Measurements from ENCODE around the gene RASGRP3.

The RASGRP3 gene

GRCh38 chr2:33494877-33495641 lies 18.6 kb downstream of the RASGRP3 start:
- DNase-seq, result no peak

- no peak for DNase-seq
Measured at GRCh38 chr2:33495683-33496082, 19.2 kb downstream of the RASGRP3 start.

GRCh38 chr2:33496150-33496549 lies 19.7 kb downstream of the RASGRP3 start:
- no peak for DNase-seq

- DNase-seq, result no peak
Measured at GRCh38 chr2:33496726-33497125, 20.3 kb downstream of the RASGRP3 start.

- no peak for DNase-seq
Measured at GRCh38 chr2:33497221-33497650, 20.8 kb downstream of the RASGRP3 start.

GRCh38 chr2:33498291-33498956 lies 22.0 kb downstream of the RASGRP3 start:
- DNase-seq, result no peak

GRCh38 chr2:33500177-33500576 lies 23.7 kb downstream of the RASGRP3 start:
- no peak for DNase-seq

GRCh38 chr2:33502025-33502424 lies 25.6 kb downstream of the RASGRP3 start:
- DNase-seq, result no peak

- DNase-seq, result no peak
Measured at GRCh38 chr2:33503002-33503401, 26.6 kb downstream of the RASGRP3 start.

GRCh38 chr2:33505966-33506365 lies 29.5 kb downstream of the RASGRP3 start:
- DNase-seq, result no peak

GRCh38 chr2:33509908-33510585 lies 33.6 kb downstream of the RASGRP3 start:
- DNase-seq, result no peak

GRCh38 chr2:33510586-33510968 lies 34.1 kb downstream of the RASGRP3 start:
- no peak for DNase-seq

- DNase-seq, result no peak
Measured at GRCh38 chr2:33511141-33511540, 34.7 kb downstream of the RASGRP3 start.

- DNase-seq, result no peak
Measured at GRCh38 chr2:33512112-33512511, 35.7 kb downstream of the RASGRP3 start.

- DNase-seq, result no peak
Measured at GRCh38 chr2:33513480-33513879, 37.0 kb downstream of the RASGRP3 start.

- no peak for DNase-seq
Measured at GRCh38 chr2:33516456-33516995, 40.1 kb downstream of the RASGRP3 start.

GRCh38 chr2:33518200-33518599 lies 41.8 kb downstream of the RASGRP3 start:
- no peak for DNase-seq

GRCh38 chr2:33518929-33519328 lies 42.5 kb downstream of the RASGRP3 start:
- DNase-seq, result no peak

- no peak for DNase-seq
Measured at GRCh38 chr2:33521791-33522281, 45.4 kb downstream of the RASGRP3 start.

- DNase-seq, result no peak
Measured at GRCh38 chr2:33522576-33522975, 46.1 kb downstream of the RASGRP3 start.

GRCh38 chr2:33525666-33526065 lies 49.2 kb downstream of the RASGRP3 start:
- DNase-seq, result no peak

- DNase-seq, result no peak
Measured at GRCh38 chr2:33526132-33526531, 49.7 kb downstream of the RASGRP3 start.

GRCh38 chr2:33526921-33527320 lies 50.5 kb downstream of the RASGRP3 start:
- DNase-seq, result no peak
